HCEC 1CT (cell line): ENCODE measurements around the gene CDKN2AIP.

ENCODE experiments used
- DNase-seq: peaks from one replicate; pipeline ENCODE4 v3.0.0-alpha.2; 2017

Gene CDKN2AIP, protein sequence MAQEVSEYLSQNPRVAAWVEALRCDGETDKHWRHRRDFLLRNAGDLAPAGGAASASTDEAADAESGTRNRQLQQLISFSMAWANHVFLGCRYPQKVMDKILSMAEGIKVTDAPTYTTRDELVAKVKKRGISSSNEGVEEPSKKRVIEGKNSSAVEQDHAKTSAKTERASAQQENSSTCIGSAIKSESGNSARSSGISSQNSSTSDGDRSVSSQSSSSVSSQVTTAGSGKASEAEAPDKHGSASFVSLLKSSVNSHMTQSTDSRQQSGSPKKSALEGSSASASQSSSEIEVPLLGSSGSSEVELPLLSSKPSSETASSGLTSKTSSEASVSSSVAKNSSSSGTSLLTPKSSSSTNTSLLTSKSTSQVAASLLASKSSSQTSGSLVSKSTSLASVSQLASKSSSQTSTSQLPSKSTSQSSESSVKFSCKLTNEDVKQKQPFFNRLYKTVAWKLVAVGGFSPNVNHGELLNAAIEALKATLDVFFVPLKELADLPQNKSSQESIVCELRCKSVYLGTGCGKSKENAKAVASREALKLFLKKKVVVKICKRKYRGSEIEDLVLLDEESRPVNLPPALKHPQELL

DNA sequence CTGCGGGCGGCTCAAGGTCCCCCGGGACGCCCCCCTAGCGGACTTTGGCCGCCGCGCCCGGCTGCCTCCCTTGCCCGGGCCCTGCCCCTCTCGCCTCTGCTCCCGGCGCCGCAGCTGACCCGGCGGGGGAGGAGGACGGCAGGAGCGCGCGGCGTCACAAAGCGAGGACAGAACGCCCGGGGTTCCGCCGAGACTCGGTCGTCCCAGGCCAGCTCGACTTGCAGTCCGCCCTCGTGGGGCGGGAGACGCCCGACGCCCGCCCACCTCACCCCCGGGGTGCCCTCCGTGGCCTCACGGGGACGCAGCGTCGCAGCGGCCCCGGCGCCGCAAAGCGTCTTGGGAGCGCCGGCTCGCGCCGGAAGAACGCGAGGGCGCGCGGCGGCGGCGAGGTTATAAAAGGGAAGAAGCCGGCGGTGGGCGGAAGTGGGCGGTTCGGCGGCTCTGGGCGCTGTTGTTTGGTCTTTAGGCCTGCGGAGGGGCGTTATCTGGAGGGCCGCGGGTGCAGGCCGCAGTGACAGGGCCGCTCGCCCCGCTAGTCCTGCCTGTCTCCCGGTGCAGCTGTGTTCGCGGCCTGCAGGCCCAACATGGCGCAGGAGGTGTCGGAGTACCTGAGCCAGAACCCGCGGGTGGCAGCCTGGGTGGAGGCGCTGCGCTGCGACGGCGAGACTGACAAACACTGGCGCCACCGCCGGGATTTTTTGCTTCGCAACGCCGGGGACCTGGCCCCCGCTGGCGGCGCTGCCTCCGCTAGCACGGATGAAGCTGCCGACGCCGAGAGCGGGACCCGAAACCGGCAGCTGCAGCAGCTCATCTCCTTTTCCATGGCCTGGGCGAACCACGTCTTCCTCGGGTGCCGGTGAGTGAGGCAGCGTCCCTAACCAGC lies at the start of gene CDKN2AIP:
TSS of gene CDKN2AIP (plus strand) at position 423 of the 883 bp plus-strand sequence. CDS start at position 585, 162 bp downstream.
- DNase-seq, result peak; percentile 82

DNA sequence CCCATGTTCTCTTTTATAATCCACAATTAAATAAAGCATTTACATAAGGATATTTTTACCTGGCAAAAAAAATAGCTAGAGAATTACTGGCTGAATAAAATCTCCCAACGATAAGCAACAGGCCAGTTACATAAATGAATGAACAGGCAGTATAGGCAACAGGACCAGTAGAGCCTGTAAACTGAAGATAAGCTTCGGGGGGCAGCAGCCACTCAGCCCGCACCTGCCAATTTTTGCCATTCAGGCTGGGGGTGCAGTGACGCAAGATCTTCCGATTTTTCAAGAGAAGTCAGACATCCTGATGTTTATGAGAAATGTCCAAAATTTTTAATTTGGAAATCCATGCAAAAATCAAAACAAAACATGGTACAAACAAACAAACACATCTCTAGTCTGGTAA lies 49.0 kb upstream of the CDKN2AIP start:
- DNase-seq, result no peak

DNA sequence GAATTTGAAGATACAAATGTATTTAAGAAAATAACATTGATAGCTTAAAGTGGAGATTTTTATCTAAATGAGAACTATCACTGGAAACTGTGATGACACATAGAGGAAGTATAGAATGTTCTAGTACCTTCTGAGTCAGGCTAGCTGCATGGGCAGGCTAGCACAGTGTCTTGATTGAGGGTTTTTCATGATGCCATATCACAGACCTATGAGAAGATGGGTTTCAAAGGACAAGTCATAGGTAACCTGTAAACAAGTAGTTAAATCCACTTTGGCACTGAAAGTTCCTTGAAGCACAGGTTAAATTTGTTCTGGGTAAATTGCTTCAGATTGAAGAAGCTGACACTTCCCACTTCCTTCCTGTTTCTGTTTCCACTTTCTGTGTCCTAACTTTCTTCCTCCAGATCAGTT lies 48.2 kb upstream of the CDKN2AIP start:
- no peak for DNase-seq

DNA sequence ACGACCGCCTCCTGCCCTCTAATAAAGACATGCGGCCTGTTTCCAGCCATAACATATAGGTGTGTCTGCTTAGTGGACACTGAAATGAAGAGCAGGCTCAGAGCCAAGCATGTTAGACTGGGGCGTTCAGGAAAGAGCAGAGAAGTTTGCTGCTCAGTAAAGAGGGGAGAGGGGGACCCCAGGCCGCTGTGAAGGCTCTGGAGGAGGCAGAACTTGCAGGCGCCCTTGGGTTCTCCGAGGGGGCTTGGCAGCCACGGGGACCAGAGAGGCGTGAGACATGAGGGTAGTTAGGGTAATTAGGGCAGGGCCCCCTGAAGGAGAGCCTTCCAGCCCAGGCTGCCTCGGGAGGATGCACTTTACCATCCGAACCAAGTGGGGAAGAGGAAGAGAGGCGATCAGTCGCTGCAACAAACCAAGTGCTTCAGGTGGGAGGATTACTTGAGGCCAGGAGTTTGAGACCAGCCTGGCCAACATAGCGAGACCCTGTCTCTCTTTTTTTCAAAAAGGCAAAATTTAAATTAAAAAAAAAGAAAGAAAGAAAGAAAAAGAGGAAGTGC lies 46.6 kb upstream of the CDKN2AIP start:
- no peak for DNase-seq

DNA sequence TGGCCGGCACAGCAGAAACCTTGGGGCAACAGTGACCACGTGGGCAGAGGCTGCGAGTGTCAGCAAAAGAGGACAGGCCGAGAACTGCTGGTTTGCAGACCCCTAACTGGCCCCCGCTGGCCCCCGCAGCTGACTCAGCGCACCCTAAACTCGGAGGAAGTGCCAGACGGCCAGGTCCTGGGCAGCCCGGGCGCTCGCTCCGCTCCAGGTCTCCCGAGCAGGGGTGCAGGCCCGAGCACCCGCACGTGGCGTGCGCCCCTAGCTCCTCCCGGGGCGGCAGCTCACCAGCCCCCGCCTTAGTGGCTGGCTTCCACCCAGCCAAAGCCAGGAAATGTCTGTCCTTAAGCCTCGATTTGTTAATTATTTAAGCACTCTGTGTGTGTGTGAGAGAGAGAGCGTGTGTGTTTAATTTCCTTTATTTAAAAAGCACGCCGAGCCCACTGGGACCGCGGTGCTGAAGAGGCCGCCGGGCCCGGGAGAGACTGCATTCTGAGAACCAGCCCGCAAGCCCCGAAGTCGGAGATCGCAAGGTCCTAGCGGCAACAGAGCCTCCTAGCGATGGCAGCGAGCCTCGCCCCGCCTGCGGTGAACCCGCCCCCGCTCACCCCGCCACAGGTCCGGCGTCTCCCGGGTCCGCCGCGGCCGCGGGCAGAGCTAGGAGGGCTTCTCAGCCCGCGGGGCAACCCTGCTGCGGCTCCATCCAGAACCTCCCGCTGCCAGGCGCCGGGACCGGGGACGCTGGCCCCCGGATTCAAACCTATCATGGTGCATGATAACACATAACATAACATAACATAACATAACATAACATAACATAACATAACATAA lies 45.9 kb upstream of the CDKN2AIP start:
- peak; percentile 62 for DNase-seq

DNA sequence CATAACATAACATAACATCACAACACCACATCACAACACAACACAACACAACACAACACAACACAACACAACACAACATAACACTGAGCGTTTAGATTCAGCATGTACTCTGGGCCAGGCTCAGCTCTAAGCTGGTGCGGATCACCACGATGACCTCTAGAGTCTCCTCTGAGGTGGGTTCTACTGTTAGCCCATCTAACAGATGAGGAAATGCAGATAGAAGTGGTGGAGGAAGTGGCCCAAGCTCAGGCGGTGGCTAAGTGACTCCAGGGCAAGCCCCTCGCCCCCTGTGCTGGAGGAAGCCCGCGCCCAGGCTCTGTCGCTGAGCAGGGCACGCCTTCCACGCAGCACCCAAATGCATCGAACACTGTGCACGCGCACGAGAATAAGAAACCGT lies 45.3 kb upstream of the CDKN2AIP start:
- no peak for DNase-seq

DNA sequence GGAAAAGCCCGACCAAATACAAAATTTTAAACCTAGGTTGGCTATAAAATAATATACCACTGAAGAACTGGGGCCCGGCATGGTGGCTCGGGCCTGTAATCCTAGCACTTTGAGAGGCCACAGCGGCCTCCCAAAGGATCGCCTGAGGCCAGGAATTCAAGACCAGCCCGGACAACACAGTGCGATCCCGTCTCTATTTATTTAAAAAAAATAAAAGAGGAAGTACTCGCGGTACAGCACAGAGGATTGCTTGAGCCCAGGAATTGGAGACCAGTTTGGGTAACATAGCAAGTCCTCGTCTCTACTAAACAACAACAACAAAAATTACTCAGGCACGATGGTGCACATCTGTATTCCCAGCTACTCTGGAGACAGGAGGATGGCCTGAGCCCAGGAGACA lies 44.8 kb upstream of the CDKN2AIP start:
- DNase-seq, result no peak

DNA sequence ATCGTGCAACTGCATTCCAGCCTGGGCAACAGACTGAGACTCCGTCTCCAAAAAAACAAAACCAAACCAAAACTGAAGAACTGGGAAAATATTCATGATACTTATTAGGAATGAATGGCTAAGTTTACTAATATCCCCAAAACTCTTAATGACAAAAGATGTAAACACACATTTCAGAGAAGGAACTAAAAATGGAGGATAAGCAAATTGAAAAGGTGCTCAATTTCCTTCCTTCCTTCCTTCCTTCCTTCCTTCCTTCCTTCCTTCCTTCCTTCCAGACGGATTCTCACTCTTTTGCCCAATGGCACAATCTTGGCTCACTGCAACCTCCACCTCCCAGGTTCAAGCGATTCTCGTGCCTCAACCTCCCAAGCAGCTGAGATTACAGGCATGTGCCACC lies 44.4 kb upstream of the CDKN2AIP start:
- no peak for DNase-seq

DNA sequence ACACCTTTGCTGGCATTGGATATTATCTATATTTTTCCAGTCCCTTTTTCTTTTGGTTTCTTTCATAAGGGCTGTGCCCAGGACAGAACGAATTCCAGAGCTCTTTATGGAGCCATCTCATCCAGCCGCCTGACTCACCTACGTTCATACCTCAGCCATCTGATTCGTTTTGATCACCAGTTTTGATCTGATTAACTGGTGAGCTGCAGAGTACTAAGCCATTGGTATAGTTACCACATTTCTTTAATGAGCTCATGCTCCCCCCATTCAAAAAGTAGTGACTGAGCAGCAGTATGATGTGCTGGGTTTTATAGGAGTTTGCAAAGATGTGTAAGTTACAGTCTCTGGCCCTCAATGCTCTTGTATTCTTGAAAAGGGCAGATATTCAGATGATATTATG lies 43.0 kb upstream of the CDKN2AIP start:
- no peak for DNase-seq

DNA sequence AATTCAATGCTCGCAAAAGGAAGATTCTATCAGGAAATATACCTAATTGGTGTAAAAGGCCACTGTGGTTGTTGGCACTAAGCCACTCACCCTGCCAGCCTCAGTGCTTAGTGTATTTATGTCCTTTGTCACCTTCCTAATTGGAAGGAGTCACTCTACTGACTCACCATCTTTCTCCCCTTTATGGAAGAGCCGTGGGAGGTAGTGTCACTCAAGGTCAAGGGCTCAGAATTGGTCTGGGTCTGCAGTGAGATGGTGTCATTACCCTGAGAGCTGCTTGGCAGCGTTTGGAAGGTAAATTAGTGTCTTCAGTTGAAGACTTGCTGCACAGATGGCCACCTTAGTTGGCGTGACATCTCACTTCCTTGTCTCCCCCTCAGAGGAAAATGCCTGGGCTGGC lies 41.7 kb upstream of the CDKN2AIP start:
- no peak for DNase-seq

DNA sequence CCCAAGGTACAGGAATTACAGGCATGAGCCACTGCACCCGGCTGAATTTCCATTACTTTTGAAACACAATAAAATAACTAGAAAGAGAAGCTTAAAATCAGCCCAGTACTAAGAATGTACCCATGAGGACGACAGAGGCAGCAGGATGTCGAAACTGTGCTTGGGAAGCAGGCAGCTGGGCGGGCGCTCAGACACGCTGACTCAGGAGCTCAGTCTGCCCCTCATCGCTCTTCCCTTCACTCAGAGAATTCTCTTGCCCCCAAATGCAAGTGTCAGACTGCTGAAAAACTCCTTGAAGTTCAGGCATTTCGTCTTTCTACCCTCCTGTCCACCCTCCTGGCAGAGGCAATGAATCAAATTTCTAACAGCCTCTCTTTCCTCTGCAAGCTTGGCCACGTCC lies 41.0 kb upstream of the CDKN2AIP start:
- DNase-seq, result no peak

DNA sequence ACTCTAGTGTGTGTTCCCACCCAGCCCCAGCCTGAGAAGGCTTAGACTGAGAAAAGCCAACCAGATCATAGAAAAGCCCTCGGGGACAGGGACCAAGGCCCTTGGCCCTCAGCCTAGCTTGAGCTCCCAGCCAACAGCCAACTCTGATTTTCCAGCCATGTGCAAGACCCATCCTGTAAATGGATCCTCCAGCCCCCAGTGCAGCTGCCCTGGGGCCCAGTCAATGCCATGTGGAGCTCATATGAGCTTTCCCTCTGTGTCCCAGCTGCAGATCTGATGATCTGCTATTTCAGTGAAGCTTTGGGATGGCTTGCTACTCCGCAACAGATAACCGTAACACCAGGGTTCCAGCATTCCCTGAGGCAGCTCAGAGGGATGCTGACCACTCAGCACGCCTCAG lies 40.5 kb upstream of the CDKN2AIP start:
- no peak for DNase-seq

DNA sequence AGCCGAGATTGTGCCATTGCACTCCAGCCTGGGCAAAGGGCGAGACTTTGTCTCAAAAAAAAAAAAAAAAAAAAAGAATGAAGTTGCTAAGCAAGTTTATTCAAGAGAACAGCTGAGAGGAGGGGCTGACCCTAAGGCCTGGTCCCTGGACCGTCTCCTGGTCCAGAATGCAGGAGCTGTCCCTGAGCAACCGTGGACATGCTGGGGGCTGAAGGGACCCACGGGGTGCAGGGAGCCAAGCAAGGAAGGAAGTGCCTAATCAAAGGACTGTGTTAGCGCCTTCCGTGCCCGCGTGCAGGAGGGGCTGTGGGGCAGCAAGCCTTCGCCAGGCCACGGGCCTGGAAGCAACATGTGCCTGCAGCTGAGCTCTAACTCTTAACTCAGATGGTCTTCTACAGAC lies 39.1 kb upstream of the CDKN2AIP start:
- no peak for DNase-seq

DNA sequence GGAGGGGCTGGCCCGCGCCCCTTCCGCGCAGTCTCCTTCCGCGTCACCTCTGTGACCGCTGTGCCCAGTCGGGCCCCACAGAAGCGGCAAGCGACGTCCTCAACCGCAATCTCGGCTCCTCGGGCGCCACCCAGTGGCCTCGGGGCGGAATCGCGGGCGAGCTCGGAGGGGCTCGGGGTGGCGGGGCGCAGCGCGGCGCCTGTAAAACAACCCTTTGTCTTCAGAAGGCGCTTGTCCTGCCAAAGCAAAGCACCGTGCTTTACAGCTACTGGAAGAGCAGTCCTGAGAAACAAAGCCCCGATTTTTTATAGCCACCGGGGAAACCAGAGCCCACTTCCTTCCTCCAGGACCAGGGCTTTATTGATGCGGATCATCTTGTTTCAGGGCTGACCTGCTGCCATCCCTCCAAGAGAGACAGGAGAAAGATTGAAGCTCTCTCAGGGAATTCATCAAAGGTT lies 37.3 kb upstream of the CDKN2AIP start:
- peak; percentile 33 for DNase-seq

DNA sequence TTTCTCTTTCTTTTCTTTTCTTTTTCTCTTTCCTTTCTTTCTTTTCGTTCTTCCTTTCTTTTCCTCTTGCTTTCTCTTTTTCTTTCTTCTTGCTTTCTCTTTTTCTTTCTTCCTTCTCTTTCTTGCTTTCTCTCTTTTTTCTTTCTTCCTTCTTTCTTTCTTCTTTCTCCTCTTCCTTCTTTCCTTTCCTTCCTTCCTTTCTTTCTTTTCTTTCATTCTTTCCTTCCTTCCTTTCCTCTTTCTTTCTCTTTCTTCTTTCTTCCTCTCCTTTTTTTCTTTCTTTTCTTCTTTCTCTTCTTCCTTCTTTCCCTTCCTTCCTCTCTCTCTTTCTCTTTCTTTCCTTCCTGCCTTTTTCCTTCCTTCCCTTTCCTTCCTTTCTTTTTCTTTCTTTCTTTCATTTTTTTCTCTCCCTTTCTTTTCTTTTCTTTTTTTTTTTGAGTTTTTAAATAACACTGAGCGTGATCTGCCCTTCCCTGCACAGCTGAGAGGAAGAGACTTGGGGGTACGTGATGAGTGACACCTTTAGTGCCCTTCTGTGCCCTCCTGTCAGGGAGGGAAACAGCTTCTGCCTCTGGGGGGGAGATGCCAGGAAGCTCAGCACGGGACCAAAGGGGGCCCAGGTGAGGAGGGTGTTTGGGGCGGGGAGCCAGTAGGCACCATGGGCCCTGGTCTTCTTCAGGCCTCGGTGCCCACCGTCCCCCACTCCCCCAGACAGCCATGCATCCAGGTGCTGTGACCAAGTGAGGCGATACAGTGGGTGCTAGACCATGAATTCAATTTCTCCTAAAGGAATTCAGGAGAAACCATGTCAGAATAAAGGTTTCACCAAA lies 36.6 kb upstream of the CDKN2AIP start:
- DNase-seq, result no peak

DNA sequence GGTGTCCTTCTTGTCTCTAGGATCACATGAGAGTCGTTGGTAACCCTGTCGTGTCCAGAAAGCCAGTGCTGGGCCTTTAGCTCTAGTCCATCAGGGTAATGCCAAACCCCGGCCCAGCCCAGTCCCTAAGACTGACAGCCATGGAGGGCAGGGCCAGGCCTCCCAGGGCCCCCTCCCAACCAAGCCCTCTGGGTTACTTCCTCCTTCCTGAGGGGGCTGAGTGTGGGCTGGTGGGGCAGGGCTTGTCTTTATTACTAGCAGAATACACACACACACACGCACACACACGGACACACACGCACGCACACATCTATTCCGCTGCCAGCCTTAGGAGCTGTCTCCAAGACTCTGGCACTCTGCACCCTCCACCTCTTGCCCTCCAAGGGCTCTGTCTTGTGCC lies 35.6 kb upstream of the CDKN2AIP start:
- DNase-seq, result no peak

DNA sequence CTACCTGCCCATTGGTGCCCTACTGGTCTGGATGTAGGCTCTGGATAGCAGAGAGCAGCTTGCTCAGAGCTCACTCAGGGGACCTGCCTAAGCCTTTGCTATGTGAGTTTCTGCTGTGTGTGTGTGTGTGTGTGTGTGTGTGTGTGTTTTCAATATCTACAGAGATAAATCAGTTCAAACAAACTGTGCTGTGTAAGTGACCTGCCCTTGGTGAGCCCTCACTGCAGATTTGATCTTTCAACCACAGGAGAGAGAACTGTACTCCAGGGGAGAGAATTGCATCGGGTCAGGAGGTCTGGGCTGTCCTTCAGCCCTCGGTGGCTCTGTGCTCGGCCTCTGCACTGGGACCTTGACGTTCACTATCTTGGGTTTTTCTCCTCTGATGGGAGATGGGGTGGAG lies 35.0 kb upstream of the CDKN2AIP start:
- DNase-seq, result no peak

DNA sequence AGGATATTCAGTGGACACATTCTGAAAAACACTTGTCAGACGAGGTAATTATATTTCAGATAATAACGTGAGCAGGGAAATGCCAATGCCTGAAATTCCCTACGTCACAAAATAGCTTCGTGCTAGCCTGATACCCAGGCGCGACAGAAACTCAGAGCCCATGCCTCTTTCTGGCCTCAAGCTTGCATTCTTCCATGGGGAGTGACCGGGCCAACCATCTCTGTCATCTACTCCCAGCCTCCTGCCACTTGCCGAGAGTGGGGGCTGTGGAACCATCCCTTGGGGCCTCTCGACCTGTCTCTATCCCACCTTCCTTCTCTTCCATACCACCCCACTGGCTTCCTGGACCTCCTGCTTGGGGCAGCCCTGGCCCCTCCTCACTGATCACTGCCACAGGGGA lies 34.5 kb upstream of the CDKN2AIP start:
- DNase-seq, result no peak

DNA sequence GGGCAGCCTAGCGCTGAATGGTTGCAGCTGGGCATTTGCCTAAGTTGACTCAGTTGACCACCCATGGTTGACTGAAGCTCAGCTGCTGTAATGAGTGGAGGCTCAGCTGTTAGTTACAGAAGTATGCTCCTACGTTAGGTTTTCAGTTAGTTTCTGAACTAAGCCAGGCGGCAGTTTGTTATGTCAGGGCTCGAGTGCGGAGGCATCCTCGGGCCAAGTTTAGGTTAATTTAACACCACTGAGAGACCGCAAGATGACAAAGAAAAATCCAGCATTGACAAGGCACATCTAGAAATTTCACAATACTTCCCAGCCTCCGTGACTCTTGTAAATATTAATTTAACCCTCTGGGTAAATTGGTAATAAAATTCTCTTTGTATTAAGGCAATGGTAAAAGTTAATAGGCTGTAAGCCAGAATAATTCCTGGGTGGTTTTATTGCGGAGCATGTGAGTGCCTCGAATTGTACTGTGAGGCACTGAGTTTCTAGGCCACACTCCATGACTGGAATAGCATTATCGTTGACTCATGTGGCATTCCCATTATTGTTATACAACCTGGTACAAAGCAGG lies 33.1 kb upstream of the CDKN2AIP start:
- DNase-seq, result peak; percentile 4

DNA sequence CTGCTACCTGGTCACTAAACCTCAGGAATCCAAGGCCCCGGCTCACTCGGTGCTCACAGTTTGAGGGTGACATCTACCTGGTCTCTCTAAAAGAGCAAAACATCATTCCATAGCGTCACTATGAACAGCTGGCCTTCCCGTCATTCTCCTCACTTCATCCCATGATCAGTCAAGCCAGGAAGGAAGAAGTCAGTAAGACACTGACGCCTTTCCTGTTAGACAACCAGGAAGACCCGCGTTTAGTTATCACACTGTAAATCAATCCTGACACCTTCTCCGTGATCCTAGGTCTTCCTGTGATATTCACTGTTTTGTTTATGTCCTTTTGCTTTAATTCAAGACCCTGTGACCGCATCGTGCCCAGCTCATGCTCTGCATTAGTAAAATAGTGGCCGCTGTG lies 31.6 kb upstream of the CDKN2AIP start:
- no peak for DNase-seq
